ENCODE results near the gene SAMD11.

DNA sequence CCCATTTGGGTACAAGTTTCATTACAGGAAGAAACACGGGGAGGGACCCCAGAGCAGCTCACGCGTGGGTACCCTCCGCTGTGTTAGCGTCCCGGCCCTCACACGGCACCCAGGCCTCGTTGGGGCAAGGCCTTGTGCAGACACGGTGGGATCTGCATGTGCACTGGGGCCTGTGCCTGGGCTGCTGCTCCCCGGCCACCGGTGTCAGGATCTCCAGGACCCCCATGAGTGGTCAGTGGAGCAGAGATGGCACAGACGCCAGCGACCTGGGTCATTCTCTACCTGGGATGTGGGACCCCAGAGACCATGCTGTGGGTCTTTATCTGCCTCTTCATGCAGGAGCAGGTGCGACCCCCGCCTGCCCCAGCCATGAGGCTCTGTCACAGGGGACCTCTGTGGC is 5.4 kb upstream of the SAMD11 start:
- TF ChIP-seq, protein P1, sequence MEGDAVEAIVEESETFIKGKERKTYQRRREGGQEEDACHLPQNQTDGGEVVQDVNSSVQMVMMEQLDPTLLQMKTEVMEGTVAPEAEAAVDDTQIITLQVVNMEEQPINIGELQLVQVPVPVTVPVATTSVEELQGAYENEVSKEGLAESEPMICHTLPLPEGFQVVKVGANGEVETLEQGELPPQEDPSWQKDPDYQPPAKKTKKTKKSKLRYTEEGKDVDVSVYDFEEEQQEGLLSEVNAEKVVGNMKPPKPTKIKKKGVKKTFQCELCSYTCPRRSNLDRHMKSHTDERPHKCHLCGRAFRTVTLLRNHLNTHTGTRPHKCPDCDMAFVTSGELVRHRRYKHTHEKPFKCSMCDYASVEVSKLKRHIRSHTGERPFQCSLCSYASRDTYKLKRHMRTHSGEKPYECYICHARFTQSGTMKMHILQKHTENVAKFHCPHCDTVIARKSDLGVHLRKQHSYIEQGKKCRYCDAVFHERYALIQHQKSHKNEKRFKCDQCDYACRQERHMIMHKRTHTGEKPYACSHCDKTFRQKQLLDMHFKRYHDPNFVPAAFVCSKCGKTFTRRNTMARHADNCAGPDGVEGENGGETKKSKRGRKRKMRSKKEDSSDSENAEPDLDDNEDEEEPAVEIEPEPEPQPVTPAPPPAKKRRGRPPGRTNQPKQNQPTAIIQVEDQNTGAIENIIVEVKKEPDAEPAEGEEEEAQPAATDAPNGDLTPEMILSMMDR (conservative IDR thresholded peaks at IDR 0.05), result no peak
- no peak for TF ChIP-seq ZFX (IDR thresholded peaks at IDR 0.05)

Measured in C4-2B (cell line).